ENCODE measurements around the gene CCDC12.

The CCDC12 gene

GRCh38 chr3:46882377-46883053 lies 94.0 kb downstream of the CCDC12 start:
- TF ChIP-seq, protein P1, sequence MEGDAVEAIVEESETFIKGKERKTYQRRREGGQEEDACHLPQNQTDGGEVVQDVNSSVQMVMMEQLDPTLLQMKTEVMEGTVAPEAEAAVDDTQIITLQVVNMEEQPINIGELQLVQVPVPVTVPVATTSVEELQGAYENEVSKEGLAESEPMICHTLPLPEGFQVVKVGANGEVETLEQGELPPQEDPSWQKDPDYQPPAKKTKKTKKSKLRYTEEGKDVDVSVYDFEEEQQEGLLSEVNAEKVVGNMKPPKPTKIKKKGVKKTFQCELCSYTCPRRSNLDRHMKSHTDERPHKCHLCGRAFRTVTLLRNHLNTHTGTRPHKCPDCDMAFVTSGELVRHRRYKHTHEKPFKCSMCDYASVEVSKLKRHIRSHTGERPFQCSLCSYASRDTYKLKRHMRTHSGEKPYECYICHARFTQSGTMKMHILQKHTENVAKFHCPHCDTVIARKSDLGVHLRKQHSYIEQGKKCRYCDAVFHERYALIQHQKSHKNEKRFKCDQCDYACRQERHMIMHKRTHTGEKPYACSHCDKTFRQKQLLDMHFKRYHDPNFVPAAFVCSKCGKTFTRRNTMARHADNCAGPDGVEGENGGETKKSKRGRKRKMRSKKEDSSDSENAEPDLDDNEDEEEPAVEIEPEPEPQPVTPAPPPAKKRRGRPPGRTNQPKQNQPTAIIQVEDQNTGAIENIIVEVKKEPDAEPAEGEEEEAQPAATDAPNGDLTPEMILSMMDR (conservative IDR thresholded peaks at IDR 0.05): no peak
- H3K27ac ChIP-seq: peak overlapping the region; percentile 13; the same call in 1 of the 2 replicates

DNA sequence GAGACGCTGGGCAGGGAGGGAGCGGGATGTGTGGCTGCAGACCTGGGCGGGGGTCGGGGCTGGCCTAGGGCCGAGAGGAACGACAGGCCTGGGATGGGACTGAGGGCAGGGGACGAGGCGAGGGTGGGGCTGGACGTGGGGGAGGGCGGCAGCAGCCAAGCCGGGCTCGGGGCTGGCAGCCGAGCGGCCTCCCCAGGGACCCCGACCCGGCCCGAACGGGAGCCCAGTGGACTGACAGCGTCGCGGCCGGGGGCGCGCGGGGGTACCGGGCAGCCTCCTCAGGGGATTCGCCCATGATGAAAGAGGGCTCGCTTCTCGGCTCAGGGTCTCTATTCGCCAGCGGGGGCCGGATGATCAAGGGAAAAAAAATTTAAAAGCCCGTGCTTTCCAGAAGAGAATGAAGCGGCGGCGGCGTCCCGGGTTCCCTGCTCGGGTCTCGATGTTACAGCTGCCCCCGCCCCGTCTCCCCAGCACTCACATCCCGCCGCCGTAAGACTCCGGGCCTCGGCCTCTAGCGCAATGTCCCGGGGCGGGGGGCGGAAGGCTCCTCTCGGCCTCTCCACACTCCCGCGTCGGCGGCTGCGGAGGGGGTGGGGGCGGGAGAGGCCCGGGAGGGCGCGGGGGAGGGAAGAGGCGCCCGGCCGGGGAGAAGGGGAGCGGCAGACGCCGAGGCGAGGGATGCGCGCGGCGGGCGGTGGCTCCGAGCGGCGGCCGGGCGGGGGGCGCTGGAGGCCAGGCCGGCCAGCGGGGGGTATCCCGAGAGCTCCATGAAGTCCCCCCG lies 94.8 kb downstream of the CCDC12 start:
- TF ChIP-seq, protein P1 (conservative IDR thresholded peaks at IDR 0.05): no peak
- H3K27ac ChIP-seq: peak overlapping the region; percentile 13; the same call in 1 of the 2 replicates

GRCh38 chr3:46880884-46881595 lies 95.5 kb downstream of the CCDC12 start:
- TF ChIP-seq, protein P1 (conservative IDR thresholded peaks at IDR 0.05): no peak
- no peak overlapping the region; the same call in 1 of the 2 replicates for H3K27ac ChIP-seq

- TF ChIP-seq, protein P1 (conservative IDR thresholded peaks at IDR 0.05): no peak
- H3K27ac ChIP-seq: no peak overlapping the region
Measured at GRCh38 chr3:46878781-46879436, 97.6 kb downstream of the CCDC12 start.

DNA sequence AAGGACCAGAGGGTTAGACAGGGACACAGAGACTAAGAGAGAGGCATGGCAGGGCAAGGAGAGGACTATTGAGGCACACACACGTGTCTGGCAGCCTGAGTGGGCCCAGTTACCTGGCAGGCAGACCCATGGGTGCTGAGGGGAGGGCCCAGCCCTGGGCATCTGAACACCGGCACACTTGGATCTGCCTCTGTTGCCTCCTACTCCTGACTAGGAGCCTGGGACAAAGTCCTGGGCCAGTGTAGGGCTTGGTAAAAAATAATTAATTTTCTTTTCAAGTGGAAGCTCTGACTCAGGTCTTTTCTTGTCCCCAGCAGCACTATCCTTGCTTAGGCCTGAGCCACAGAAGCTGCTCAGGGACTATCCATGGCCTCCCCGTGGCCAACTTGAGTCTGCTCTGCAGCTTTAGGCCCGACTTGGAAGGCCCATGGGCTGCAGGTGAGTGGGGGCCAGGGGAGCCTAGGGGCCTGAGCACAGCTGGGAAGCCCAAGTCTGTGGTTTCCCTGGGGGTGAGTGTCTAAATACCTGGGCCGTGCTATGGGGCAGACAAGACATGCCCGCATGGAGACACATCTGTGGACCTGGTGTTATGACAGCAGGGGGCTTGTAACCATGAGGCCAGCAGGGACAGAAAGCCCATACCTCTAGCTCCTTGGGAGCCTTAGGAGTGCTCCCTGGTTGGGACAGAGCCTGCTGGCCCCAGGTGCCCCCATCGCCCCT lies 99.0 kb downstream of the CCDC12 start, which contains the start of gene PTH1R:
TSS of gene PTH1R (plus strand) at position 316 of the 720 bp plus-strand sequence. CDS start 5,839 bp downstream, outside the sequence.
- H3K27ac ChIP-seq: no peak within 1 kb of the TSS
- TF ChIP-seq, protein P1 (conservative IDR thresholded peaks at IDR 0.05): no peak

DNA sequence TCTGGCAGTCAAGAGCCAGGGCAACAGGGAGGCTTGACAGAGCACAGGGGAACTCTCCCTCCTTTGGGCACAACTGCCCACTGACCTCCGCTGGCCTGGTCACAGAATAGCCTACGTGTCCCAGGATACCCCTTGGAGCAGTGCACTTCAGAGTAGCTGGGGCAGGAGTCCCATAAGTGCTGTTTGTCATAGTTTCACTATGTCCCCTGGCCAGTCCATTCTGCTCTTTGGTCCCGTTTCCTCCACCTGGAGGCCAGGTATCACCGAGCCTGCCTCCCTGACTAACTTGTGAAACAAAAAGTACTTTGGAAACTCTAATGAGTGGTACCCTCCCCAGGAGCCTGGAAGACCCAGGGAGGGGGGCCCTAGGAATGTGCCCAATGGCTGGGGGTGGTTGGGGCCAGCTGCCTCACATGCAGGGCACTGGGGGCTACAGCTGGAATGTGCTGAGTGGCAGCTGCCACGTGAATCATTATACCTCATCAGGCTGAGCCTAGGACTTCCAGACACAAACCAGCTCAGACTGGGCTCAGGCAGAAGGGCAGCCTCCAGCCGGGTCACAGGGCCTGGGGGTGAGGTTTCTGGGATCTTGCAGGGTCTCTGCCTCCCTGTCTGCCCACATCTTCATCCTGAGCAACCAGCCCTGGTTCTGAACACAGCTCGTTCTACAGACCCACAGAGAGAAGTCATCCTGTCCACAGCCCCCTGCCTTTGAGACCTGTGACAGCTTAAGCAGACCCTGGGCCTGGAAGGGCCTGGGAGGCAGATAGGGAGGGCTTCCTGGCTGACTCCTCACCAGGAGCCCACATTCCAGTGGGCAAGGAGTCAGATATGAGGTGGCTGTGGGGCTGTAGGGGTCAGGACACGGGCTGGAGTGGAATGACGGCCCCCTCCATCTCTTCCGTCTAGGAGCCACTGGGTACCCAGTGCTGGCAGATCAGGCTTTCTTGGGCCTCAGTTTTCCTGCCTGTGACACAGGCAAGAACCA lies 99.9 kb downstream of the CCDC12 start:
- no peak overlapping the region for H3K27ac ChIP-seq
- TF ChIP-seq, protein P1 (conservative IDR thresholded peaks at IDR 0.05): no peak
